SIG-M5 treated with dmso at 0.1 percent for 504 hours (cell line): ENCODE data around the gene ZNF143.

Source experiments
- DNase-seq: peaks from one replicate; lab custom pipeline; 2025; ENCODE audit not compliant: unreplicated experiment; lab: John Stamatoyannopoulos, UW

Gene ZNF143

GRCh38 chr11:9573775-9574621, 113.2 kb downstream of the ZNF143 start:
- DNase-seq = peak; percentile 50

GRCh38 chr11:9574622-9575259, 113.9 kb downstream of the ZNF143 start:
- DNase-seq = peak; percentile 19

DNA sequence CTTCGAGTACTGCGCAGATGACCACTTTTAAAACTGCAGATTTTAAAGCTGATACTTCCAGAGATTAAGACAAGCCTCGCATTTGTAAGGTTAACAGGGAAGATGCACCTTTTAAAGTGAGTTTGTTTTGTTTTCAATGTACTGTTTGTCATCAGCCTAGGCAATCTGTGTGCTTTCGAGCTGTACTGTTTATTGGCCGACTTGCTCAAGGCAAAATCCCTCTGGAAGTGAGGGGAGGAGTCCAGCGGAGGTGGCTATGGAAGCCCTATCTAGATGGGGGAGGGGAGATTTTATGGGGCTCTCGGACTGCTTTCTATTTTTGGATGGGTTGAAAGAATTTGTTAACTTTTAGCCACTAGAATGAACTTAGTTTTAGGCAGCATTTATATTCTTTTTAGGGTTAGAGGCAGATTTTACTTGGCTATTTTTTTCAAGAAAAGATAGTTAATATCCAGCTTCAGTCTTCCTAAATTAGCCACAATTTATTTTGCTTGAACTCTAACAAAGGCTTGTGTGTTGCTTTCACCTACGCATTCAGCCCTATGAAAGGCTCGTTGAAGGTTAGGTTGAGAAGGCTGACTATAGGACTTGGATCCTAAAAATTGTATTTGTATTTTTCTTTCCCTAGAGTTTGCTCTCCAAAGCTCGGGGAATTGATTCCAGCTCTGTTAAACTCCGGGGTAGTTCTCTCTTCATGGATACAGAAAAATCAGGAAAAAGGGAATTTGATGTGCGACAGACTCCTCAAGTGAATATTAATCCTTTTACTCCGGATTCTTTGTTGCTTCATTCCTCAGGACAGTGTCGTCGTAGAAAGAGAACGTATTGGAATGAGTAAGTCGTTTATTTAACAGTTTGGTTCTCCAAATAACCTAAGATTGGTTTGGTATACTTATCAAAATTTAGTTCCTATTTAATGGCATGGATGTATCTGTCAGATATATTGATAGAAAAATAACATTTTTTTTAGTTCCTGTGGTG, 114.7 kb downstream of the ZNF143 start:
- DNase-seq = peak; percentile 60

- no peak for DNase-seq
Observed at GRCh38 chr11:9576701-9577381, 116.0 kb downstream of the ZNF143 start.

- peak; percentile 27 for DNase-seq
Observed at GRCh38 chr11:9577556-9577955, 116.7 kb downstream of the ZNF143 start.
